Nephron progenitor cell (in vitro differentiated cells): ENCODE data around the gene MAX.

Experiments
- DNase-seq: peaks from one replicate; pipeline ENCODE4 v3.0.0; 2021
- H3K27ac Mint-ChIP-seq: 2 replicates; pipeline ENCODE4 v1.8.0; 2021; ENCODE audit warnings: mild to moderate bottlenecking, moderate library complexity, mixed read lengths
- H3K27me3 Mint-ChIP-seq: 2 replicates; pipeline ENCODE4 v1.8.0; 2021; ENCODE audit warnings: mild to moderate bottlenecking, low read depth, mixed read lengths; ENCODE audit not compliant: poor library complexity
- H3K36me3 Mint-ChIP-seq: 2 replicates; pipeline ENCODE4 v1.8.0; 2021; ENCODE audit warnings: low read depth, mixed read lengths
- H3K4me1 Mint-ChIP-seq: 2 replicates; pipeline ENCODE4 v1.8.0; 2021; ENCODE audit warnings: mixed read lengths
- H3K4me3 Mint-ChIP-seq: 2 replicates; pipeline ENCODE4 v1.8.0; 2021; ENCODE audit warnings: mild to moderate bottlenecking, moderate library complexity, mixed read lengths
- H3K9me3 Mint-ChIP-seq: 2 replicates; pipeline ENCODE4 v1.8.0; 2021; ENCODE audit warnings: mild to moderate bottlenecking, moderate library complexity, mixed read lengths
- CTCF ChIP-seq: fragments of 200-600 bp; sonication (generic); IDR thresholded peaks from 2 replicates; pipeline ENCODE4 v1.5.0; 2021; ENCODE audit warnings: antibody characterized with exemption

The MAX gene

GRCh38 chr14:65079768-65080167 is 22.5 kb downstream of the MAX start:
- DNase-seq = no peak
- Mint-ChIP-seq H3K27ac (no peak overlapping the region), H3K4me1 (no peaks in the 10 kb centered on the region), H3K4me3 (no peak overlapping the region), H3K27me3 (no peaks in the 10 kb centered on the region), H3K9me3 (no peaks in the 10 kb centered on the region), H3K36me3 (peaks cover 81% of the 10 kb centered on the region)
- no peak for TF ChIP-seq CTCF

- DNase-seq = no peak
- peaks cover 4% of the 10 kb centered on the region for H3K4me1 Mint-ChIP-seq
- H3K36me3 Mint-ChIP-seq = peaks cover 75% of the 10 kb centered on the region
- no peaks in the 10 kb centered on the region for H3K9me3 Mint-ChIP-seq
- no peaks in the 10 kb centered on the region for H3K27me3 Mint-ChIP-seq
- no peak overlapping the region for H3K4me3 Mint-ChIP-seq
- H3K27ac Mint-ChIP-seq = no peak overlapping the region
- TF ChIP-seq CTCF = no peak
Measured at GRCh38 chr14:65079201-65079600, 23.1 kb downstream of the MAX start.

GRCh38 chr14:65077318-65077717 is 25.0 kb downstream of the MAX start:
- no peaks in the 10 kb centered on the region for H3K27me3 Mint-ChIP-seq
- peaks cover 58% of the 10 kb centered on the region for H3K36me3 Mint-ChIP-seq
- no peaks in the 10 kb centered on the region for H3K9me3 Mint-ChIP-seq
- DNase-seq = no peak
- H3K4me1 Mint-ChIP-seq = peaks cover 12% of the 10 kb centered on the region
- no peak for TF ChIP-seq CTCF
- H3K27ac Mint-ChIP-seq = no peak overlapping the region
- no peak overlapping the region for H3K4me3 Mint-ChIP-seq

GRCh38 chr14:65075628-65076325 is 26.5 kb downstream of the MAX start:
- H3K4me3 Mint-ChIP-seq = no peak overlapping the region
- no peak overlapping the region for H3K27ac Mint-ChIP-seq
- no peaks in the 10 kb centered on the region for H3K9me3 Mint-ChIP-seq
- peaks cover 46% of the 10 kb centered on the region for H3K36me3 Mint-ChIP-seq
- peaks cover 16% of the 10 kb centered on the region for H3K4me1 Mint-ChIP-seq
- no peak for DNase-seq
- H3K27me3 Mint-ChIP-seq = no peaks in the 10 kb centered on the region
- no peak for TF ChIP-seq CTCF

GRCh38 chr14:65074449-65075150 is 27.7 kb downstream of the MAX start:
- Mint-ChIP-seq H3K36me3 (peaks cover 34% of the 10 kb centered on the region), H3K9me3 (no peaks in the 10 kb centered on the region), H3K4me3 (no peak overlapping the region), H3K4me1 (peaks cover 16% of the 10 kb centered on the region), H3K27ac (peak overlapping the region; percentile 26), H3K27me3 (no peaks in the 10 kb centered on the region)
- TF ChIP-seq CTCF = no peak
- no peak for DNase-seq
